Tibial nerve (tissue), 3 donors: Measurements from ENCODE around the gene CLASP2.

ENCODE experiments used
- POLR2A ChIP-seq, 2 donors: fragments of 450-650 bp; IDR thresholded peaks; one replicate each; pipeline ENCODE4 v1.6.1; 2017; ENCODE audit warnings: antibody characterized with exemption in 2 of 2, mild to moderate bottlenecking in 2 of 2, moderate library complexity in 2 of 2
- TF ChIP-seq, protein P1 (sequence below), 5 experiments: fragments of 200-600 bp in 3 of 5; fragments of 450-650 bp in 2 of 5; sonication (generic) in 3 of 5; IDR thresholded peaks; one replicate each; pipeline ENCODE4 v1.5.1; 2016 to 2019; ENCODE audit warnings: antibody characterized with exemption in 5 of 5, mild to moderate bottlenecking in 3 of 5, moderate library complexity in 2 of 5

DNA sequence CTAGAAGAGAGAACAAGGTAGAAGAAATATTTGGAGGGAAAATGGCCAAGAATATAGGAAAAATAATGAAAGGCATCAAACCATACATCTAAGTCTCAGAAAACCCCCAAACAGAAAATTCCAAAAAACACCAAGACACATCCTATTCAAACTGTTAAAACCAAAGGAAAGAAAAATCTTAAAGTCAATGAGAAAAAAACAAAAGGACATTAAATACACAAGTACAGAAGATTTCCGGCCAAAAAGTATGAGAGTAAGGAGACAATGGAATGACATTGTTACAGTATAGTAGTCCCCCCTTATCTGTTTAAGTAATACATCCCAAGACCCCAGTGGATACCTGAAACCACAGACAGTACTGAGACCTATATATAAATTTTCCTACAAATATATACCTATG lies 18.8 kb downstream of the CLASP2 start:
- no peak for TF ChIP-seq POLR2A (IDR thresholded peaks at IDR 0.05)
- TF ChIP-seq, protein P1, sequence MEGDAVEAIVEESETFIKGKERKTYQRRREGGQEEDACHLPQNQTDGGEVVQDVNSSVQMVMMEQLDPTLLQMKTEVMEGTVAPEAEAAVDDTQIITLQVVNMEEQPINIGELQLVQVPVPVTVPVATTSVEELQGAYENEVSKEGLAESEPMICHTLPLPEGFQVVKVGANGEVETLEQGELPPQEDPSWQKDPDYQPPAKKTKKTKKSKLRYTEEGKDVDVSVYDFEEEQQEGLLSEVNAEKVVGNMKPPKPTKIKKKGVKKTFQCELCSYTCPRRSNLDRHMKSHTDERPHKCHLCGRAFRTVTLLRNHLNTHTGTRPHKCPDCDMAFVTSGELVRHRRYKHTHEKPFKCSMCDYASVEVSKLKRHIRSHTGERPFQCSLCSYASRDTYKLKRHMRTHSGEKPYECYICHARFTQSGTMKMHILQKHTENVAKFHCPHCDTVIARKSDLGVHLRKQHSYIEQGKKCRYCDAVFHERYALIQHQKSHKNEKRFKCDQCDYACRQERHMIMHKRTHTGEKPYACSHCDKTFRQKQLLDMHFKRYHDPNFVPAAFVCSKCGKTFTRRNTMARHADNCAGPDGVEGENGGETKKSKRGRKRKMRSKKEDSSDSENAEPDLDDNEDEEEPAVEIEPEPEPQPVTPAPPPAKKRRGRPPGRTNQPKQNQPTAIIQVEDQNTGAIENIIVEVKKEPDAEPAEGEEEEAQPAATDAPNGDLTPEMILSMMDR (IDR thresholded peaks at IDR 0.05): no peak
